ENCODE measurements around the gene THYN1.

DNA sequence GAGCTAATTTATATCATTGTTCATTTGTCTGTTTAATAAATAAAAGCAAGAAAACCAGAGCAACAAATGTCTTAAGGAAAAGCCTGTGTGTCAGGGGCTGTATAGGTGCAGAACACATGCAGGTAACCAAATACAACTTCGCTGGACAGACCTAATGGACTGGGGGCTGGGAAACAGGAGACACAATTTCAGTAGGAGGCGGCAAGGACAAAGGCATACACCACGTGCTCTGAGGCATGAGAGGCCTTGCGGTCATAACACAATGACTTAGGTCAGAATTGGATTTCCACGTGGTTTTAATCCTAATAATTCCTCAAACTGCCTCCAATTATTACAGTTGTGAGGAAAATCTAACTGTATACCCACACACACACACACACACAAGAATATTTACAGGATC lies 14.3 kb upstream of the THYN1 start:
- no peak for TF ChIP-seq MTA3 (CRISPR knock-in tag; IDR thresholded peaks at IDR 0.05)
- TF ChIP-seq, protein P1, sequence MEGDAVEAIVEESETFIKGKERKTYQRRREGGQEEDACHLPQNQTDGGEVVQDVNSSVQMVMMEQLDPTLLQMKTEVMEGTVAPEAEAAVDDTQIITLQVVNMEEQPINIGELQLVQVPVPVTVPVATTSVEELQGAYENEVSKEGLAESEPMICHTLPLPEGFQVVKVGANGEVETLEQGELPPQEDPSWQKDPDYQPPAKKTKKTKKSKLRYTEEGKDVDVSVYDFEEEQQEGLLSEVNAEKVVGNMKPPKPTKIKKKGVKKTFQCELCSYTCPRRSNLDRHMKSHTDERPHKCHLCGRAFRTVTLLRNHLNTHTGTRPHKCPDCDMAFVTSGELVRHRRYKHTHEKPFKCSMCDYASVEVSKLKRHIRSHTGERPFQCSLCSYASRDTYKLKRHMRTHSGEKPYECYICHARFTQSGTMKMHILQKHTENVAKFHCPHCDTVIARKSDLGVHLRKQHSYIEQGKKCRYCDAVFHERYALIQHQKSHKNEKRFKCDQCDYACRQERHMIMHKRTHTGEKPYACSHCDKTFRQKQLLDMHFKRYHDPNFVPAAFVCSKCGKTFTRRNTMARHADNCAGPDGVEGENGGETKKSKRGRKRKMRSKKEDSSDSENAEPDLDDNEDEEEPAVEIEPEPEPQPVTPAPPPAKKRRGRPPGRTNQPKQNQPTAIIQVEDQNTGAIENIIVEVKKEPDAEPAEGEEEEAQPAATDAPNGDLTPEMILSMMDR (CRISPR knock-in tag; IDR thresholded peaks at IDR 0.05) = no peak
- no peak for TF ChIP-seq ZNF639 (CRISPR knock-in tag; conservative IDR thresholded peaks at IDR 0.05)
- no peak for TF ChIP-seq ZNF317 (CRISPR knock-in tag; IDR thresholded peaks at IDR 0.05)
- TF ChIP-seq JUND (CRISPR knock-in tag; IDR thresholded peaks at IDR 0.05) = no peak
- no peak for TF ChIP-seq ASH2L (IDR thresholded peaks at IDR 0.05; ENCODE audit: insufficient read length, low read depth, low read length)
- no peak for TF ChIP-seq ESRRA (CRISPR knock-in tag; IDR thresholded peaks at IDR 0.05; ENCODE audit: low read depth)
- no peak for TF ChIP-seq YY1 (IDR thresholded peaks at IDR 0.05; ENCODE audit: insufficient read depth, insufficient replicate concordance, low read depth, low read length)
- no peak for TF ChIP-seq ZNF441 (CRISPR knock-in tag; IDR thresholded peaks at IDR 0.05; ENCODE audit: borderline replicate concordance)
- no peak for TF ChIP-seq DMAP1 (CRISPR knock-in tag; IDR thresholded peaks at IDR 0.05)
- TF ChIP-seq PBX3 (CRISPR knock-in tag; IDR thresholded peaks at IDR 0.05; ENCODE audit: borderline replicate concordance) = no peak
- TF ChIP-seq, protein P2, sequence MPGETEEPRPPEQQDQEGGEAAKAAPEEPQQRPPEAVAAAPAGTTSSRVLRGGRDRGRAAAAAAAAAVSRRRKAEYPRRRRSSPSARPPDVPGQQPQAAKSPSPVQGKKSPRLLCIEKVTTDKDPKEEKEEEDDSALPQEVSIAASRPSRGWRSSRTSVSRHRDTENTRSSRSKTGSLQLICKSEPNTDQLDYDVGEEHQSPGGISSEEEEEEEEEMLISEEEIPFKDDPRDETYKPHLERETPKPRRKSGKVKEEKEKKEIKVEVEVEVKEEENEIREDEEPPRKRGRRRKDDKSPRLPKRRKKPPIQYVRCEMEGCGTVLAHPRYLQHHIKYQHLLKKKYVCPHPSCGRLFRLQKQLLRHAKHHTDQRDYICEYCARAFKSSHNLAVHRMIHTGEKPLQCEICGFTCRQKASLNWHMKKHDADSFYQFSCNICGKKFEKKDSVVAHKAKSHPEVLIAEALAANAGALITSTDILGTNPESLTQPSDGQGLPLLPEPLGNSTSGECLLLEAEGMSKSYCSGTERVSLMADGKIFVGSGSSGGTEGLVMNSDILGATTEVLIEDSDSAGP (CRISPR knock-in tag; IDR thresholded peaks at IDR 0.05; ENCODE audit: borderline replicate concordance) = no peak
- TF ChIP-seq, protein P3, sequence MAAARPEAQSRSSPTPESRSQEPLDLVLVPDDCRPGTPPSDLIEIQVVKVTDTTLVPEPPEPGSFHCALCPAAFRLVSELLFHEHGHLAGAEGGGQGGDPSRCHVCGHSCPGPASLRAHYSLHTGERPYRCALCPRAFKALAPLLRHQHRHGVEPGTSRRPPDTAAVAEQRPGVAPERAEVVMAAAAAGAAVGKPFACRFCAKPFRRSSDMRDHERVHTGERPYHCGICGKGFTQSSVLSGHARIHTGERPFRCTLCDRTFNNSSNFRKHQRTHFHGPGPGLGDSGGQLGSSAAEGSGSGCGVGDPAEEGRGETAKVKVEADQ (CRISPR knock-in tag; IDR thresholded peaks at IDR 0.05; ENCODE audit: borderline replicate concordance) = no peak
- TF ChIP-seq RAD21 (CRISPR knock-in tag; IDR thresholded peaks at IDR 0.05) = no peak
